Mucosa of descending colon (tissue), 3 donors: Measurements from ENCODE around the gene TAS2R43. TPM values are rescaled to one million over a fixed set of nuclear protein-coding genes. Genes with fewer than 3 reads are reported as not detected.
"Not testable (repeated sequence)": the region's sequence is repeated elsewhere in the genome, so short reads cannot be mapped to it uniquely, and the experiment has no call there.

Experiments
- ATAC-seq: fragments of 200-7000 bp; cut with Tn5 transposase; one replicate; pipeline ENCODE4 v1.9.1; 2020; ENCODE audit warnings: mild to moderate bottlenecking, moderate library complexity
- DNase-seq, 3 donors: peaks; one replicate each; pipeline ENCODE4 v3.0.0-alpha.2; 2020
- H3K36me3 ChIP-seq: fragments of 200-600 bp; one replicate; pipeline ENCODE4 v1.8.0; 2021; ENCODE audit warnings: low read depth, mild to moderate bottlenecking
- H3K4me1 ChIP-seq: fragments of 200-600 bp; one replicate; pipeline ENCODE4 v1.8.0; 2021; ENCODE audit warnings: low read depth, mild to moderate bottlenecking
- H3K4me3 ChIP-seq: fragments of 200-600 bp; one replicate; pipeline ENCODE4 v1.8.0; 2021; ENCODE audit warnings: mild to moderate bottlenecking
- H3K9me3 ChIP-seq: fragments of 200-600 bp; one replicate; pipeline ENCODE4 v1.8.0; 2021; ENCODE audit warnings: mild to moderate bottlenecking
- CTCF ChIP-seq: fragments of 200-600 bp; IDR thresholded peaks from one replicate; pipeline ENCODE4 v1.8.0; 2022; ENCODE audit warnings: antibody characterized with exemption, mild to moderate bottlenecking
- intact Hi-C, 2 donors: fragments of 100-400 bp; cut with DNase I in 1 of 2; cut with micrococcal nuclease in 1 of 2; formaldehyde crosslinking; loops; one replicate each; pipeline versions ENCODE4 v1.11.0 to v1.11.1; 2022; cut with DNase I, micrococcal nuclease
- total RNA-seq, 3 donors: library from RNA; stranded (reverse); fragmentation: NEBNext Ultra II Directional in 2 of 3; extraction: Animal tissue kit (Norgen Biotek cat#: 25700) in 2 of 3; gene quantifications; one replicate each; pipeline versions ENCODE4 v1.2.1 to v1.2.4, GENCODE V29; 2021 to 2023
- donor health status: DM: no; HTN: no; CAD: no; lungs with moderate emphysema.
- donor health status: DM: no; HTN: no; CAD: no.
- donor health status: DM: no; HTN: yes; CAD: no.

TAS2R43 gene
- total RNA-seq, 3 donors from 2014 or later = 0.51 to 1.3 TPM; not detected in 1

DNA sequence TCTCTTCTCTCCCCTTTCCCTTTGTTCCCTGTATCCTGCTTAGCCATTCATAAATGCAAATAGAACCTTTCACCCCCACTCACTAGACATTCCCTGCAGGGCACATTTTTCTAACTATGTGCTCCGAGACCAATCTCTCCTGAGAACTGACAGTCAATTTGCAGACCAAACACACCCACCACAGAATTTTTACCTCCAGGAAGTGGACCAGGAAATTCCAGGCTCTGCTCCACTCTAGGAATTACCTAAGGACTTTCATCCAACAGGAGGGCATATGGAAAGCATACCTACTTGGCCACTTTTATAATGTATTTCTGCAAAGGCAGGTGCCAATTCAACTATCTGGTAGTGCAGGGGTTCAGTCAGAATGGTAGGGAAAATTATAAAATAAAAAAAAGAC is 21.1 kb downstream of the TAS2R43 start:
- ATAC-seq (no peak), DNase-seq (no peak)
- H3K36me3 ChIP-seq = no peaks in the 10 kb centered on the region
- intact Hi-C loops = no loop called here
- no peak for TF ChIP-seq CTCF
- no peak overlapping the region for H3K4me3 ChIP-seq
- no peaks in the 10 kb centered on the region for H3K9me3 ChIP-seq
- H3K4me1 ChIP-seq = peaks cover 3% of the 10 kb centered on the region

DNA sequence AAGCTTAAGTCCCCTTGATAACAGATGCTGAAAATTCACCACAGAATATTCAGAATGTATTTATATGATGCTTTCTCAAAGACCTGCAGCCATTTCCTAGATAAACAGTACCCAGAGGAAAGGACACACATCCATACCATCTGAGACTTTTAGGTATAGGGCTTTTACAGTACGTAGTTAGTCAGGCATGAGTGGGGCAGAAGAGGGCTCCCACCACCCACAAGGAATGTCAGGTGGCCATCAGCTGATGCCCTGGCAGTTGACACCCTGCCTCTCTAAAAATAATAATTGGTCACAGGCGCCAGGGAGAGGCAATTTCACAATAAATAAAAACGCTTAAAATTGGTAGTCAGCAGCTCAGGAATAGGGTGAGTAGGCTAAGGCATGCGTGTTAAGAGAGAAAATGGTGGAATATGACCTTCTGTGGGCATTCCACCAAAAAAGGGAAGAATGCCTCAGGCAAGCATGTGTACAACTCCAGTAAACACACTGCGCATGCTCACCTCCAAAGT is 22.2 kb downstream of the TAS2R43 start:
- ATAC-seq = no peak
- Histone ChIP-seq H3K36me3 (no peaks in the 10 kb centered on the region), H3K9me3 (no peaks in the 10 kb centered on the region), H3K4me3 (no peak overlapping the region), H3K4me1 (peaks cover 3% of the 10 kb centered on the region)
- DNase-seq = no peak
- intact Hi-C loops = no loop called here
- TF ChIP-seq CTCF = no peak

DNA sequence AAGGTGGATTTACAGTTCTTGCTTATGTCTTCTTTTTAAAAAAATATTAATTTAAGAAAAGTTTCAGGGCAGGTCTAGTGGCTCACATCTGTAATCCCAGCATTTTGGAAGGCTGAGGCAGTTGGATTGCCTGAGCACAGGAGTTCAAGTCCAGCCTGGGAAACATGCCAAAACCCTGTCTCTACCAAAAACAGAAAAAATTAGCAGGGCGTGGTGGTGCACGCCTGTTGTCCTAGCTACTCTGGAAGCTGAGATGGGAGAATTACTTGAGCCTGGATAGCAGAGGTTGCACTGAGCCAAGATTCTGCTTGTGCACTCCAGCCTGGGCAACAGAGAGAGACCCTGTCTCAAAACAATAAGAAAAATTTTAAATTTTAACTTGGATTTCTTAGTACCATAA is 24.6 kb downstream of the TAS2R43 start:
- intact Hi-C loops = no loop called here
- no peak for TF ChIP-seq CTCF
- DNase-seq (peak in 1 of 3 donors; percentile 30), ATAC-seq (no peak)
- no peaks in the 10 kb centered on the region for H3K9me3 ChIP-seq
- H3K36me3 ChIP-seq = no peaks in the 10 kb centered on the region
- peaks cover 3% of the 10 kb centered on the region for H3K4me1 ChIP-seq
- H3K4me3 ChIP-seq = no peak overlapping the region

DNA sequence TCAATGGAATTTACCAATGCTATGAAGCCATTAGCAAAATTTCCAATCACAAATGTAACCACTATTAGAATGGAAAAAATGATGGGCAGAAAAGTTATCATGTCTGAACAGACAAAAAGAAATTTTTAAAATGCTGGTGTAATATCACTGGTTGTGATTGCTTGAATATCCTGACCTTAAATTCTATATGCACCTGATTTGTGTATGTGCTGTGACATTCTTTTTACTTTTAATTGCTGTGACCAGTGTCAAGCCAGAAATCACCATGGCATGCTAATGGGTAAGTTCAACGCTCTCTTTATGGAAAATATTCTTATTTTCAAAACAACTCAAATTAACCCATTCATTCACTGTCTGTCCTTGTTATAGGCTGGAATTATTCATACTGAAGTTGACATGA is 29.9 kb downstream of the TAS2R43 start, which contains the start of gene TAS2R46:
TSS of gene TAS2R46 (minus strand) at position 101 of the 400 bp plus-strand sequence. CDS start at position 101, 0 bp downstream.
- H3K36me3 ChIP-seq, DNase-seq, H3K4me1 ChIP-seq, intact Hi-C loops, H3K4me3 ChIP-seq, H3K9me3 ChIP-seq, ATAC-seq: not testable (repeated sequence)

GRCh38 chr12:11059784-11060183 is 32.3 kb downstream of the TAS2R43 start:
- ATAC-seq = no peak
- Histone ChIP-seq H3K4me1 (no peaks in the 10 kb centered on the region), H3K36me3 (no peaks in the 10 kb centered on the region), H3K4me3 (no peak overlapping the region), H3K9me3 (no peaks in the 10 kb centered on the region)
- intact Hi-C loops = no loop called here
- no peak for DNase-seq
- no peak for TF ChIP-seq CTCF

DNA sequence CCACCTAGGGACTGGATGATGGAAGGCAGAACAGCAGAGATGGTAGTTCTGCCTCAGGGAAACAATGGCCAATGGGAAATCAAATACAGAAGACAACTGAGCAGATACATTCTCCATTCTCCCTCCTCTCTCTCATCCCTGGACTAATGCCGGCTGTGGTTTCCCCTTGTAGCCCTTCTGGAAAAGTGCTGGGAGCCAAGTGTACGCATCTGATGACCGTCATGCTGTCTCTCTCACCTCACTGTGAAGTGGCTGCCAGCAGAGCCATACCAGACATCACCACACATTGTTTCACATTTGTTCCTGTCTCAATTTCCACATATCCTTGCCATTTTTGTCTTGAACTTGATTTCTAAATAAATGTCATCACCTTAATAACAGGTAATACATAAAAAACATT is 33.1 kb downstream of the TAS2R43 start:
- intact Hi-C loops = no loop called here
- TF ChIP-seq CTCF = no peak

More for the DNA sequence above, 33.1 kb downstream of the TAS2R43 start:
- Histone ChIP-seq H3K9me3 (no peaks in the 10 kb centered on the region), H3K4me1 (no peaks in the 10 kb centered on the region), H3K36me3 (no peaks in the 10 kb centered on the region), H3K4me3 (no peak overlapping the region)
- DNase-seq (no peak), ATAC-seq (no peak)
